H1 (cell line): Measurements from ENCODE around the gene DDX59. TPM values are rescaled to one million over a fixed set of nuclear protein-coding genes. Genes with fewer than 3 reads are reported as not detected.

ENCODE experiments used
- CBX8 ChIP-seq: fragments of 300-800, 300-1000 bp; sonication (generic); IDR thresholded peaks from 2 replicates; pipeline ENCODE4 v1.7.1; 2016; ENCODE audit warnings: low read depth, low read length, borderline replicate concordance
- MAFK ChIP-seq: IDR thresholded peaks from 2 replicates; pipeline ENCODE4 v1.6.1; 2012; ENCODE audit warnings: low read depth, mild to moderate bottlenecking, improper control_type of control experiment, low read length
- POLR2A ChIP-seq, 2 experiments: IDR thresholded peaks; 1 replicate in 1 of 2; 2 replicates in 1 of 2; pipeline ENCODE4 v1.6.1; 2011; ENCODE audit warnings: low read depth in 2 of 2, low read length in 2 of 2, mild to moderate bottlenecking in 2 of 2; ENCODE audit errors: control extremely low read depth in 1 of 2
- RBBP5 ChIP-seq: IDR thresholded peaks from 2 replicates; pipeline ENCODE4 v1.7.1; 2012; ENCODE audit warnings: low read depth, mild to moderate bottlenecking, inconsistent platforms, low read length, moderate library complexity, borderline replicate concordance
- RNF2 ChIP-seq: fragments of 200-900, 300-1000 bp; sonication (generic); IDR thresholded peaks from 2 replicates; pipeline ENCODE4 v1.7.1; 2016; ENCODE audit warnings: borderline replicate concordance, low read depth, mild to moderate bottlenecking, antibody characterized with exemption, low read length; ENCODE audit not compliant: poor library complexity, severe bottlenecking; ENCODE audit errors: missing control alignments
- SP1 ChIP-seq: IDR thresholded peaks from 2 replicates; pipeline ENCODE4 v1.6.1; 2011; ENCODE audit warnings: low read depth, low read length
- SUZ12 ChIP-seq: fragments of 200-600 bp; sonication (generic); IDR thresholded peaks from 2 replicates; pipeline ENCODE4 v1.6.1; 2012; ENCODE audit warnings: mild to moderate bottlenecking, inconsistent platforms, low read length, moderate library complexity, mixed read lengths
- TCF12 ChIP-seq: IDR thresholded peaks from 2 replicates; pipeline ENCODE4 v1.6.1; 2011; ENCODE audit warnings: low read depth, mild to moderate bottlenecking, low read length
- polyA plus RNA-seq, 7 experiments: library from polyadenylated mRNA; depleted of rRNA in 3 of 7; stranded (reverse) in 5 of 7; unstranded in 2 of 7; fragments of >200 nt in 5 of 7; fragments of 200-250 nt in 2 of 7; gene quantifications; 1 replicate in 5 of 7; 2 replicates in 1 of 7; 4 replicates in 1 of 7; pipeline versions ENCODE4 v1.2.1 to v1.2.3, GENCODE V29; 2011 to 2013; ENCODE audit warnings: missing spikeins in 2 of 7, mixed read lengths in 2 of 7
- total RNA-seq: library from RNA; stranded (reverse); fragmentation: NEBNext Ultra II Directional; extraction: Animal tissue kit (Norgen Biotek cat#: 25700); gene quantifications from 2 replicates; pipeline ENCODE4 v1.2.1, GENCODE V29; 2021
- TF ChIP-seq, protein P1 (sequence below): fragments of 300-600 bp; sonication (generic); IDR thresholded peaks from 2 replicates; pipeline ENCODE4 v1.7.1; 2012; ENCODE audit warnings: low read length, moderate library complexity, mild to moderate bottlenecking, inconsistent platforms; ENCODE audit not compliant: insufficient replicate concordance
- TF ChIP-seq, protein P2 (sequence below): IDR thresholded peaks from 2 replicates; pipeline ENCODE4 v1.6.1; 2012; ENCODE audit warnings: inconsistent platforms
- TF ChIP-seq, protein P3 (sequence below): IDR thresholded peaks from 2 replicates; pipeline ENCODE4 v1.6.1; 2011; ENCODE audit warnings: low read depth, mild to moderate bottlenecking, low read length; ENCODE audit not compliant: insufficient read depth

The DDX59 gene
- total and polyA plus RNA-seq, 2 of the 8 experiments (the other 6 are each of a cell fraction or from before 2014, with no cell fraction given), result 8.3 to 19.4 TPM

DNA sequence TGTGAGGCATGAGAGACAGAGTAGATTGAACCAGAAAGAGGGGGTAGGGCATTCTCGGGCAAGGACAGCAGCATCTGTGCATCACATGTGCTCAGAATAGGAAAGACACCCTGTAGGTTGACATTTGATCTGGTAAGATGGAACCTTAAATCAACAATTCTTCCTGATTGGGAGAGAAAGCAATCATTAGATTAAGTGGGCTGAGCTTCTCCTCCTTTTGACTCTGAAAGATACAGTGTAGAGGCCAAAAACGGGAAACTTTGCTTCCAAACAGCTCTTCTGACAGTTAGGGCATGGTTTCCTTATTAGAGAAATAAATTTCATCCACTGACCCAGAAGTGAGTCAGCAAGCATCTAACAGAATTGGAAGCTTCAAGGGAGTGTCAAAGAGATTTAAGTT, 58.9 kb downstream of the DDX59 start (continued):
- TF ChIP-seq, protein P1, sequence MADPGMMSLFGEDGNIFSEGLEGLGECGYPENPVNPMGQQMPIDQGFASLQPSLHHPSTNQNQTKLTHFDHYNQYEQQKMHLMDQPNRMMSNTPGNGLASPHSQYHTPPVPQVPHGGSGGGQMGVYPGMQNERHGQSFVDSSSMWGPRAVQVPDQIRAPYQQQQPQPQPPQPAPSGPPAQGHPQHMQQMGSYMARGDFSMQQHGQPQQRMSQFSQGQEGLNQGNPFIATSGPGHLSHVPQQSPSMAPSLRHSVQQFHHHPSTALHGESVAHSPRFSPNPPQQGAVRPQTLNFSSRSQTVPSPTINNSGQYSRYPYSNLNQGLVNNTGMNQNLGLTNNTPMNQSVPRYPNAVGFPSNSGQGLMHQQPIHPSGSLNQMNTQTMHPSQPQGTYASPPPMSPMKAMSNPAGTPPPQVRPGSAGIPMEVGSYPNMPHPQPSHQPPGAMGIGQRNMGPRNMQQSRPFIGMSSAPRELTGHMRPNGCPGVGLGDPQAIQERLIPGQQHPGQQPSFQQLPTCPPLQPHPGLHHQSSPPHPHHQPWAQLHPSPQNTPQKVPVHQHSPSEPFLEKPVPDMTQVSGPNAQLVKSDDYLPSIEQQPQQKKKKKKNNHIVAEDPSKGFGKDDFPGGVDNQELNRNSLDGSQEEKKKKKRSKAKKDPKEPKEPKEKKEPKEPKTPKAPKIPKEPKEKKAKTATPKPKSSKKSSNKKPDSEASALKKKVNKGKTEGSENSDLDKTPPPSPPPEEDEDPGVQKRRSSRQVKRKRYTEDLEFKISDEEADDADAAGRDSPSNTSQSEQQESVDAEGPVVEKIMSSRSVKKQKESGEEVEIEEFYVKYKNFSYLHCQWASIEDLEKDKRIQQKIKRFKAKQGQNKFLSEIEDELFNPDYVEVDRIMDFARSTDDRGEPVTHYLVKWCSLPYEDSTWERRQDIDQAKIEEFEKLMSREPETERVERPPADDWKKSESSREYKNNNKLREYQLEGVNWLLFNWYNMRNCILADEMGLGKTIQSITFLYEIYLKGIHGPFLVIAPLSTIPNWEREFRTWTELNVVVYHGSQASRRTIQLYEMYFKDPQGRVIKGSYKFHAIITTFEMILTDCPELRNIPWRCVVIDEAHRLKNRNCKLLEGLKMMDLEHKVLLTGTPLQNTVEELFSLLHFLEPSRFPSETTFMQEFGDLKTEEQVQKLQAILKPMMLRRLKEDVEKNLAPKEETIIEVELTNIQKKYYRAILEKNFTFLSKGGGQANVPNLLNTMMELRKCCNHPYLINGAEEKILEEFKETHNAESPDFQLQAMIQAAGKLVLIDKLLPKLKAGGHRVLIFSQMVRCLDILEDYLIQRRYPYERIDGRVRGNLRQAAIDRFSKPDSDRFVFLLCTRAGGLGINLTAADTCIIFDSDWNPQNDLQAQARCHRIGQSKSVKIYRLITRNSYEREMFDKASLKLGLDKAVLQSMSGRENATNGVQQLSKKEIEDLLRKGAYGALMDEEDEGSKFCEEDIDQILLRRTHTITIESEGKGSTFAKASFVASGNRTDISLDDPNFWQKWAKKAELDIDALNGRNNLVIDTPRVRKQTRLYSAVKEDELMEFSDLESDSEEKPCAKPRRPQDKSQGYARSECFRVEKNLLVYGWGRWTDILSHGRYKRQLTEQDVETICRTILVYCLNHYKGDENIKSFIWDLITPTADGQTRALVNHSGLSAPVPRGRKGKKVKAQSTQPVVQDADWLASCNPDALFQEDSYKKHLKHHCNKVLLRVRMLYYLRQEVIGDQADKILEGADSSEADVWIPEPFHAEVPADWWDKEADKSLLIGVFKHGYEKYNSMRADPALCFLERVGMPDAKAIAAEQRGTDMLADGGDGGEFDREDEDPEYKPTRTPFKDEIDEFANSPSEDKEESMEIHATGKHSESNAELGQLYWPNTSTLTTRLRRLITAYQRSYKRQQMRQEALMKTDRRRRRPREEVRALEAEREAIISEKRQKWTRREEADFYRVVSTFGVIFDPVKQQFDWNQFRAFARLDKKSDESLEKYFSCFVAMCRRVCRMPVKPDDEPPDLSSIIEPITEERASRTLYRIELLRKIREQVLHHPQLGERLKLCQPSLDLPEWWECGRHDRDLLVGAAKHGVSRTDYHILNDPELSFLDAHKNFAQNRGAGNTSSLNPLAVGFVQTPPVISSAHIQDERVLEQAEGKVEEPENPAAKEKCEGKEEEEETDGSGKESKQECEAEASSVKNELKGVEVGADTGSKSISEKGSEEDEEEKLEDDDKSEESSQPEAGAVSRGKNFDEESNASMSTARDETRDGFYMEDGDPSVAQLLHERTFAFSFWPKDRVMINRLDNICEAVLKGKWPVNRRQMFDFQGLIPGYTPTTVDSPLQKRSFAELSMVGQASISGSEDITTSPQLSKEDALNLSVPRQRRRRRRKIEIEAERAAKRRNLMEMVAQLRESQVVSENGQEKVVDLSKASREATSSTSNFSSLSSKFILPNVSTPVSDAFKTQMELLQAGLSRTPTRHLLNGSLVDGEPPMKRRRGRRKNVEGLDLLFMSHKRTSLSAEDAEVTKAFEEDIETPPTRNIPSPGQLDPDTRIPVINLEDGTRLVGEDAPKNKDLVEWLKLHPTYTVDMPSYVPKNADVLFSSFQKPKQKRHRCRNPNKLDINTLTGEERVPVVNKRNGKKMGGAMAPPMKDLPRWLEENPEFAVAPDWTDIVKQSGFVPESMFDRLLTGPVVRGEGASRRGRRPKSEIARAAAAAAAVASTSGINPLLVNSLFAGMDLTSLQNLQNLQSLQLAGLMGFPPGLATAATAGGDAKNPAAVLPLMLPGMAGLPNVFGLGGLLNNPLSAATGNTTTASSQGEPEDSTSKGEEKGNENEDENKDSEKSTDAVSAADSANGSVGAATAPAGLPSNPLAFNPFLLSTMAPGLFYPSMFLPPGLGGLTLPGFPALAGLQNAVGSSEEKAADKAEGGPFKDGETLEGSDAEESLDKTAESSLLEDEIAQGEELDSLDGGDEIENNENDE, result no peak
- TF ChIP-seq POLR2A (IDR thresholded peaks at IDR 0.05; ENCODE audit: control extremely low read depth in 1 of 2, low read depth in 2 of 2, low read length in 2 of 2) (no peak), TCF12 (no peak), SP1 (no peak), RNF2 (no peak), CBX8 (no peak), MAFK (no peak), SUZ12 (no peak), RBBP5 (no peak)
- TF ChIP-seq, protein P2, sequence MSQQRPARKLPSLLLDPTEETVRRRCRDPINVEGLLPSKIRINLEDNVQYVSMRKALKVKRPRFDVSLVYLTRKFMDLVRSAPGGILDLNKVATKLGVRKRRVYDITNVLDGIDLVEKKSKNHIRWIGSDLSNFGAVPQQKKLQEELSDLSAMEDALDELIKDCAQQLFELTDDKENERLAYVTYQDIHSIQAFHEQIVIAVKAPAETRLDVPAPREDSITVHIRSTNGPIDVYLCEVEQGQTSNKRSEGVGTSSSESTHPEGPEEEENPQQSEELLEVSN, result no peak
- TF ChIP-seq, protein P3, sequence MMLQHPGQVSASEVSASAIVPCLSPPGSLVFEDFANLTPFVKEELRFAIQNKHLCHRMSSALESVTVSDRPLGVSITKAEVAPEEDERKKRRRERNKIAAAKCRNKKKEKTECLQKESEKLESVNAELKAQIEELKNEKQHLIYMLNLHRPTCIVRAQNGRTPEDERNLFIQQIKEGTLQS, result no peak
